Stomach (tissue), 4 donors: ENCODE results near the gene DLGAP1.

Source experiments
- CTCF ChIP-seq, 7 experiments: fragments of 450-650 bp in 4 of 7; fragments of 200-600 bp in 3 of 7; sonication (generic) in 3 of 7; IDR thresholded peaks; one replicate each; pipeline ENCODE4 v1.5.1; 2016 to 2019; ENCODE audit warnings: antibody characterized with exemption in 7 of 7, control low read depth in 2 of 7, mild to moderate bottlenecking in 1 of 7
- EP300 ChIP-seq: sonication (generic); formaldehyde crosslinking; IDR thresholded peaks from one replicate; pipeline ENCODE4 v1.6.1; 2017; ENCODE audit warnings: antibody characterized with exemption
- POLR2AphosphoS5 ChIP-seq, 3 donors: sonication (generic); formaldehyde crosslinking; IDR thresholded peaks; one replicate each; pipeline ENCODE4 v1.6.1; 2016; ENCODE audit warnings: antibody characterized with exemption in 3 of 3

GRCh38 chr18:3524706-3525105 lies 930.4 kb downstream of the DLGAP1 start:
- TF ChIP-seq CTCF (IDR thresholded peaks at IDR 0.05) (no peak), POLR2AphosphoS5 (IDR thresholded peaks at IDR 0.05) (no peak), EP300 (no peak)
